GM19043 (cell line): Measurements from ENCODE around the gene TOR1B.

Source experiments
- ATAC-seq: cut with Tn5 transposase; IDR thresholded peaks from one replicate; pipeline ENCODE4 v1.9.1; 2021; ENCODE audit warnings: low read depth; ENCODE audit not compliant: unreplicated experiment

The TOR1B gene

DNA sequence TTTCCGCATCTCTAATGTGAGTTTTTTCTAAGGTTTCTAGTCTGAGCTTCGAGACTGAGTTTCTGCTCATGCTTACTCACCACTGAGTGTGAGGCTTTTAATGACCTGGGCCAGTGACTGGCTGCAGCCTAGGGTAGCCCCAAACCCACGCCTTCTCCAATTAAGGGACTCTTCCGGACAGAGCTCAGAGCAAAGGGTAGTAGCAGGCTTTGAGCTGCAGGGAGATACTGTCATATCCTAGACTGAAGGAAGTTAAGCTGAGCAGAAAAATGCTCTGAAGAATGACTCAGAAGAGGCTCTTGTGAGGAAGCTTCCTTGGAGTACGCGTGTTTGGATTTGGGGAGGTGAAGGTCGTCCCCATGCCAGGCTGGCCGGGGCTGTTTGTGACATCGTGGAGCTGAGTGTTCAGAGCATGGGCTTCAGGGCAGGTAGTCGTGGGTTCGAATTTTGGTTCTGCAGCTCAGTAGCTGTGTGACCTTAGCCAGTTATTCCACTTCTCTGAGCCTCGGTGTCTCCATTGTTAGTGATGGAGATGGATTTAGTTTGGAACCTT lies 35.8 kb downstream of the TOR1B start:
- no peak for ATAC-seq

DNA sequence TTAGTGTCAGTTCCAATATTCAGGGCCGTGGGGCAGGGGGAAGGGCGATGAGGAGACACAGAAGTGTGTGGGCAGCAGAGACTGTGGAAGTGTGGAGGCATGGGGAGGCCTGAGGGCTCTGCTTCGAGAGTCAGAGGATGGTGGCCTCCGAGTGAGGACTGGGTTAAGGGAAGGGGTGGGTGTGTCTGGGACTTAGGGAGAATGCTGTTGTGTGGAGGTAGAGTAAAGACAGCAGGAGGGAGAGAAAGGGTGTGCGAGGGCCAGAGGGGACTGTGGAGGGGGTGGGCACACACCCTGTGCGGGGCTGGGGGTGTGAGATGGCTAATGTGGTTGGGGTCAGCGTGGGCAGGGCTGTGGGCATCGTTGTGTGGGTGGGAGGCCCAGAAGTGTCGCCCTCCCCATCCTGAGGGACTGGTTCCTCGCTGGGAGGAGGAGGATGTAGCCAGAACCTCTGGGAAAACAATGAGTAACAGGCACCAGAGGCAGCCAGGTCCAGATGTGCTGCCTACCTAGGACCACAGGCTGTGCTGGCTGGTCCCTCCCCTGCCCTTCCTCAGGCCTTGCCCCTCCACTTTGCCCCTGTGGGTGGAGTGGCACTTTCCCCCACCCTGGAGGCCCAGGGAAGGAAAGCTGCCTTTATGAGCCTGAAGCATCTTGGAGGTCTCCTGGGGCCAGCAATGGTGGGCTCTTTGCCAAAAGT lies 36.5 kb downstream of the TOR1B start:
- ATAC-seq, result no peak

DNA sequence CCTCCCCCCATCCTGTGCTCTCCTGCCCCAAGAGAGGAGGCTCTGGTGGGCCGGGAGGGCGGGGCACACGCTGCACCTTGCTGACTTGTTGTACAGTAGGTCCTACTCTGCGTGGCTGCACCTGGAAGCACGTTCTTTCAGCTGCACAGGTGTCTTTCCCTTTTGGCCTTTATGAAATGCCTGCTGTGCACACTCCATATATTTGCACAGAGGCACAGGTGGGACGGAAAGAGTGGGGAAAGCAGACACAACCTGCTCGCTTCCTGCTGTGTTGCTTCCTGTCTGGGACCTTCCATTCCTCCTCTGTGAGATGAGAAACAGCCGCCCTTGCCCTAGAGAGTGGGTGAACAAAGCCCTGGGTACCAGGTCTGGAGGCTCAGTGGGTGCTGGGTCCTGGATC lies 37.0 kb downstream of the TOR1B start:
- no peak for ATAC-seq

DNA sequence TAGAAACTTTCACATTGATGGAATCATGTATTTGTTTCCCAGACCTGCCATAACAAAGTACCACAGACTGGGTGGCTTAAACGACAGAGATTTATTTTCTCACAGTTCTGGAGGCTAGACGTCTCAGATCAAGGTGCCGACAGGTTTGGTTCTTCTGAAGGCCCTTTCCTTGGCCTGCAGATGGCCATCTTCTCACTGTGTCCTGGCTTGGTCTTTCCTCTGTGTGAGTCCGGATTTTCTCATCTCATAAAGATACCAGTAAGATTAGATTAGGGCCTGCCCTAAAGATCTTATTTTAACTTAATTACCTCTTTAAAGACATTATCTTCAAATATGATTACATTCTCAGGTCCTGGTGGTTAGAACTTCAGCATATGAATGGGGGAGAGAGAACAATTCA lies 38.1 kb downstream of the TOR1B start:
- ATAC-seq, result no peak

DNA sequence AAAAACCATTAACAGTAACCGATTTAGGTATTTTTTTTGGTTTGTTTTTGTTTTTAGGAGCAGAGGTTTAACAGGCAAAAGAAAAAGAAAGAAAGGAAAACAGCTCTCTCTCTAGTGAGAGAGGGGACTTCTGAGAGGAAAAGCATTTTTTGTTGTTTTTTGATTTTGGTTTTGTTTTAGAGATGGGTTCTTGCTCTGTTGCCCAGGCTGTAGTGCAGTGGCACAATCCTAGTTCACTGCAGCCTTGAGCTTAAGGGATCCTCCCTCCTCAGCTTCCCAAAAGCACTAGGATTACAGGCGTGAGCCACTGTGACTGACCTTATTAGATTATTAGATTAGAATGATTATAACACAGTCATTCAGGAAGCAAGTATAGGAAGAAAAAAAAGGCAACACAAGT lies 42.4 kb downstream of the TOR1B start:
- ATAC-seq, result no peak

DNA sequence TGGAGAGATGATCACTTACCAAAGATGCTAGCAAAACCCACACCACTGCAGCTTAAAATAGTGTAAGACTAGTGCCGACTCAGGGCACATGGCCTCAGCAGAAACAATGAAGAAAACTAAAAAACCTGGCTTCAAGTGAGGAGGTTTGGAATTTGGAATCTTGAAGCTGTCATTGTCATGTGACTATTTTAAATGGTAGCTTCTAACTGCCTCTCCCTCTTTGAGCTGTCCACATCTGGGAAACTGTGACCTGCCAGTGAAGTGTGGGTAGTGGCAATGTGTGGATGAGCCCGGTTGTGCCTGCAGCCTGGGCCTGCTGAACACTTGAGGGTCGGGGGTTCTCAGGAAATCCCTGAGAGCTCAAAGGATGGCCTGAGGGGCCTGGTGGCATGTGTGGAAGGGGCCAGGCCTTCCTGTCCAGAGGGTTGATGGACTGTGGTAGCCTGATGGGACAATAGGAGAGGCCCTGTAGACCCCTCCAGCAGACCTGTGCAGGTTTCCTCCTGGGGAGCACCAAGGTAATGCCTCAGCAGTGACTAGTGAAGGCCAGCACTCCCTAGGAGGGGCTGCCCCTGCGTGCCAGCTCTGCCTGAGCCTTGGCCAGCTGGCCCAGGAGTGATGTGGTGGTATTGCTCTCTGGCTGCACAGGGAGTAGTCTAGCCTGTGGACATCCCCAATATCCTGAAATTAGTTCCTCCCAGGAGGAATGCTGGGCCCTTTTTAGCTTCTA lies 45.9 kb downstream of the TOR1B start:
- no peak for ATAC-seq

DNA sequence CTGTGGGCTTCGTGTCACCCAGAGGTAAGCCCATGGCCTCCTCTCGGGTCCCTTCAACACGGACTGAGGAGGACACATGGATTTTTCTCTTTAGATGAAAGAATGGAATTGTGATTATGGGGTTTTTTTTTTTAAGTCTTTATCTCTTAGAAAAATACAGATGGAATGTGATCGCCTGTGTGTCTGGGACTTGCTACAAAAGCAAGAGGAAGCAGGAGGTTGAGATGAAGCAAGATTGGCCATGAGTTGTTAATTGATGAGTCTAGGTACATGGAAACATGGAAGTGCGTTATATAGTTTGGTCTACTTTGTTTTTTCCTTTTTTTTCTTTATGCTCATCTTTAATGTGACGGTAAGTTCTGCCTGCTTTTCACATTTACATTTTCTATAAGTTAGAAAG lies 46.9 kb downstream of the TOR1B start:
- no peak for ATAC-seq

DNA sequence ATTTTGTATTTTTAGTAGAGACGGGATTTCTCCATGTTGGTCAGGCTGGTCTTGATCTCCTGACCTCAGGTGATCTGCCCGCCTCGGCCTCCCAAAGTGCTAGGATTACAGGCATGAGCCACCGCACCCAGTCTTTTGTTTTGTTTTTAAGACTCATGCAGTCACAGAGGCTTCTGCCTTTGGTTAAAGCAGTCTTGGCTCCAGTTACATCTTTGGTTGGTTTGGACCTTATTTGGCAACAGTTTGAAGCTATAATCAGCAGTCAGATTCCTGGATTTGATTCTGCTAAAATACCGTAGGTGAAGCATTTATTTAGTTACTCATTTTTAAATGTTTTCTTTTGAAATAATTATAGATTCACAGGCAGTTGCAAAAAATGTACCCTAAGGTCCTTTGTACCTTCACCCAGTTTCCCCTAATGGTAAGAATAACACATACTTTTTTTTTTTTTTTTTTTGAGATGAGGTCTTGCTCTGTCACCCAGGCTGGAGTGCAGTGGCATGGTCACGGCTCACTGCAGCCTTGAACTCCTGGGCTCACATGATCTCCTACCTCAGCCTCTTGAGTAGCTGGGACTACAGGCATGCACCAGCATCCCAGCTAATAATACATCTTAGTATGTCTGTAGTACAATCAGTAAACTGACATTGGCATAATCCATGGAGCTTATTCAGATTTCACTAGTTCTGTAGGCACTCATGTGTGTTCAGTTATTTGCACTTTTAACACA lies 48.0 kb downstream of the TOR1B start:
- no peak for ATAC-seq

DNA sequence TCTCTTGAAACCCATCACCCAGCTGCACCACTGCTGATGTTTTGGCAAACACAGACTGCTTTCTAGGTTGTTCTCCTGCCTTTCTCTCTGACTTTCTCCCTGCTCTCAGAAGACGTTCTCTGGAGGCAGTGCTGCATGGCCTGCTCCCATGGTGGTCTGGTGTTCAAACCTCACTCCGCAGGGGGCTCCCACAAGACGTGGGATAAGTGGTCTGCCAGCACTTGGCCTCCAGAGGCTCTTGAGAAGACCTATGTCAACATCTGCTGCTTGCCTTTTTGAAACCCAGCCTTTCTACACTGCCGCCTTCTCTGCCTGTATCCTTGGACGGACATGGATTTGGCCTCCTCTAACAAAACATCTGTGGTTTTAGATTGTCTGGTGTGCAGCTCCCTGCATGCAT lies 48.8 kb downstream of the TOR1B start:
- ATAC-seq, result no peak

DNA sequence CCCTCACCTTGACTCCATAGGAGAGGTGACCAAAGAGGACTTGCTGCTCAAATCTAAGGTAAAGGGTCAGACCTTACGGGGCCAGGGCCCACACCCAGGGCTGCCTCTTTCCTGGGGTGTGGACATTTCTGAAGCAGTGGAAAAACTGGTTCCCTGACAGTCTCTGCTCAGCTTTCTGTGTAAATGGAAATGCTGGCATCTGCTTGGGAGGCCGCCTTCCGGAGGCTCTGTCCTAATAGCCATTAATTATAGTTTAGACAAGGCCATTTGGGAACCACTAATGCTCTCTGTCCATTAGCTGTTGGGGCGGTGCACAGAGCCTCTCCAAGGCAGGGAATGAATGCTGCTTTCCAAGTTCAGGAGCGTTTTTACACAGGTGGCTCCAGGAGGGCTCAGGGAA lies 49.6 kb downstream of the TOR1B start:
- ATAC-seq, result no peak

DNA sequence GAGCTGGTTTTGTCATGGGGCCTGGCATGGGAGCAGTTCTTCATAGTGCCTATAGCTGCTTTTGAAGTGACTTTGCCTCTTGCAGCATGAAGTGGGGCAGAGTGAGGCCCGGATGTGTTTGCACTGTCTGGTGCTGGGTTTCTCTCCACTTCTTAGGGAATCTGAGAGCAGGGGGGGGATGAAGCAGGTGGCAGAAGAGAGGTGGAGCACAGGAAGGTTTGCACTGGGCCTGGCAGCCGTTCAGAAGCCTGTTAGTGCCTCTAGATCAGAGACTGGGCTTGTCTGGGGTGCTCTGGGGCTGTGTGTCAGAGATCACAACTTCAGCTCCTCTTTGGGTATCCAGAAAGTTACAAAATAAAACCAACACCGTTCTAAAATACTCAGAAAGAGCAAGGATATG lies 50.6 kb downstream of the TOR1B start:
- no peak for ATAC-seq

DNA sequence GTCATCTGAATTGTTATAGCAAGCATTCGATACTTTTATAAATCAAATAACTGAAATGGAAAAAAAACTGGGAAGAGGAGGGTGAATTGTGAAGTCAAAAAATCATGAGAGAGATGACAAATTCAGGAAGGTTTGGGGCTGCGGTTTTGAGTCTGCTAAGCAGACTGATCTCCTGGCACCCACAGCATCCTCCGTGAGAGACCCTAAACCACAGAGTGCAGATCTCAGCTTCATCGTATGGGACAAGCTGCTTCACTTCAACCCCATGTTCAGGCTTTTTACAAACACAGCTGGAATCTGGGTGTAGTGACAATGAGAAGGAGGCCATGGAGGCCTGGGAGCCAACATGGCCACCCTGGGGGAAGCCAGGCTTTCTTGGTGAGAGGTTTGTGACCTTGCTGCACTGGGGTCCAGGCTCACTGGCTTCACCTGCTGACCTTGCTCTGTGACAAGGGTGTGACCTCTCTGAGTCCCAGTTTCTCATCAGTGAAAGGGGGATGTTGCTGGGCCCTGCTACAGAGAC lies 51.7 kb downstream of the TOR1B start:
- no peak for ATAC-seq

DNA sequence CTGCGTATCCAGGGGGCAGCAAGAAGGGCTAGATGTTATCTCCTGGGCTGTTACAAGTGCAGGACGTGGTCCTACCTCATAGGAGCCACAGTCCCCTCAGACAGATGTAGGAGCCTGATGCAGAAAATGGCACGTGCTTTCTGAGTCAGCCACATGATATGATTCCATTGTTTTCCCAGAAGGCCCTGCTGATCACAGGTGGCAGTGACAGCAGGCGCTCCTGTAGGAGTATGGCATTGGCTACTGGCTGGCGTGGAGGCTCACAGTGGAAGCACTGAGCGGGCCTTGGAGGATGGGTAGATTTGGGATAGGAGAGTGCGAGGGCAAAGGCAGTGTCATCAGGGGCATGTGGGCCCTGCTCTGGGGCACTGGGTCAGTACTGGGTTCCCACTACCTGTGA lies 54.2 kb downstream of the TOR1B start:
- no peak for ATAC-seq

DNA sequence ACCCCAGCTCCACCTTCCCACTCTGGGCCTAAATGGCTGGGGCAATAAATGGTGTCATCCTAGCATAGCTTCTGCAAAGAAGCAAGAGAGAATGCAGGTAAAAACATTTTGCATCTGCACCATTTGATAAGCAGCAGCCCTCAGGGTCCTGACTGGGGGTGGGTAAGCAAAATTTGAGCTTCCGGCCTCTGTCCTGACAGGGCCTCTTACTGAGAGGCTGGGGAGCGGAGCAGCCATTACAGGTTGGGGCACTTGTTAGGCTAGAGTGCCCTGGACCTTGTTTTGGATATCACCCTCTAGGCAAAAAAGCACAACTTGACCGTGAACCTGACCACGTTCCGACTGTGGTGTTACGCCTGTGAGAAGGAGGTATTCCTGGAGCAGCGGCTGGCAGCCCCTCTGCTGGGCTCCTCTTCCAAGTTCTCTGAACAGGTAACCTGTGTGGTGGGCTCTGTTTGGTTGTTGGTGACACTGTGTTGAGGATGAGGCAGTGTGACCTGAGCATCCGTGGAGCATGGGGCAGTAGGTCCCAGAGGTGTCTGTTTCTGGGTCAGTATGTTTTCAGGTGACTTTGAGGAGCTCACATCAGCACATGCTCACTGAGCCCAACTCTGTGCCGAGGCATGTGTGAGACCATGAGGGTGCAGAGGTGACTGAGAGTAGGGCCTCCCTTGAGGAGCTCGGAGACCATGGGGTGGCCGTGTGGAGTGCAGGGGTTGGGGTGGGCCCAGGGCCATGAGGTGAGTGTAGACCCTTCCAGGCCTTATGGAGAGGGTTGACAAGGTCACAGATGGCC lies 55.4 kb downstream of the TOR1B start:
- ATAC-seq, result no peak
